Endothelial cell of hepatic sinusoid (primary cell): Measurements from ENCODE around the gene PUSL1.

Source experiments
- in situ Hi-C: cut with HindIII; loops from 2 replicates; pipeline ENCODE4 v1.10.0; 2017; ENCODE audit warnings: low sequenced_read_pairs

The PUSL1 gene

DNA sequence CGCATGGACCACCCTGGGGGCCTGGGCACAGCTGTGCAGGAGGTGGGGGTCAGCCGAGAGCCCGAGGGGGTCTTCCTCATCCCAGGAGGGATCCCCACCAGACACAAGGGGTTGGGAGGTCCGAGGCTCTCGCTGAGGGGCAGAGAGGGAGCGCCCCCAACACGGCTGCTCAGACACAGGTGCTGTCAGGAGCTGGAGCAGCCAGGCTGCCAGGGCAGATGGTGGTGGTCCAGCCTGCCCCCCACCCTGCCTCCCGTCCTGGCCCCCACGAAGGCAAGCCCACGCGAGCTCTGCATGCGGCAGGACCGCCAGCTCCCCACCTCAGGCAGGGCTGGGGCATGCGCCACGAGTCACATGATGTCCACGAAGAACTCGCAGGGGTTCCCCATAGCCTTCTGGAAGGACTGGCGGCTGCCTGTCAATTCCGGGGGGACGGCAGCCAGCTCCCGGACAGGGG is 27.4 kb downstream of the PUSL1 start:
- in situ Hi-C loops, result no loop called here

GRCh38 chr1:1336446-1336845 is 28.0 kb downstream of the PUSL1 start:
- in situ Hi-C loops, result no loop called here

- in situ Hi-C loops, result no loop called here
These were observed 28.8 kb downstream of the PUSL1 start for GRCh38 chr1:1336931-1337792.

GRCh38 chr1:1337793-1338147 is 29.4 kb downstream of the PUSL1 start:
- in situ Hi-C loops, result no loop called here

- in situ Hi-C loops, result no loop called here
These were observed 29.9 kb downstream of the PUSL1 start for GRCh38 chr1:1338278-1338677.

GRCh38 chr1:1340185-1340584 is 31.8 kb downstream of the PUSL1 start:
- in situ Hi-C loops, result no loop called here

- in situ Hi-C loops, result no loop called here
These were observed 32.6 kb downstream of the PUSL1 start for GRCh38 chr1:1340791-1341548.

- in situ Hi-C loops, result no loop called here
These were observed 33.2 kb downstream of the PUSL1 start for GRCh38 chr1:1341549-1342021.

DNA sequence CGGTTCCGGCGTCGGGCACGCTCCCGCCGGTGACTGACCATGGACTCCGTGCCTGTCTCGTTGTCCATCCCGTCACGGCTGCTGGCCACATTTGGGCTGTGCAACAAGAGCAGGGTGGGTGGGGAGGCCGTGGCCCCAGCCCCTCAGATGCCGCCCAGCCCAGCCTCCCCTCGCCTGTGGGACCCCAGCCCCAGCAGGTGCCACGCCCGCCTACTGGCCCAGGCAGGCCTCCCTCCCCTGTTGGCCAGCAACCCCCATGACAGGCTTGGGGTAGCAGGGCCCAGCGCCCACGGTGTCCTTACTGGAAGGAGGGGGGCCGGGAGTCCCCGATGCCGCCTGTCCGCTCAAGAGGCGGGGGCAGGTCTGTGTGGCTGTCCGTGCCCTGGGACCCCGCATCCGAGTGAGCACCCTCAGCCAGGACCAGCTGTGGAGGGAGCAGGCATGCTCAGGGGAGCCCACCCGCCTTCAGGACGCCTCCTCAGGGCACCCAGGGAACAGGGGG is 33.7 kb downstream of the PUSL1 start:
- in situ Hi-C loops, result no loop called here

GRCh38 chr1:1342584-1343115 is 34.3 kb downstream of the PUSL1 start:
- in situ Hi-C loops, result no loop called here

DNA sequence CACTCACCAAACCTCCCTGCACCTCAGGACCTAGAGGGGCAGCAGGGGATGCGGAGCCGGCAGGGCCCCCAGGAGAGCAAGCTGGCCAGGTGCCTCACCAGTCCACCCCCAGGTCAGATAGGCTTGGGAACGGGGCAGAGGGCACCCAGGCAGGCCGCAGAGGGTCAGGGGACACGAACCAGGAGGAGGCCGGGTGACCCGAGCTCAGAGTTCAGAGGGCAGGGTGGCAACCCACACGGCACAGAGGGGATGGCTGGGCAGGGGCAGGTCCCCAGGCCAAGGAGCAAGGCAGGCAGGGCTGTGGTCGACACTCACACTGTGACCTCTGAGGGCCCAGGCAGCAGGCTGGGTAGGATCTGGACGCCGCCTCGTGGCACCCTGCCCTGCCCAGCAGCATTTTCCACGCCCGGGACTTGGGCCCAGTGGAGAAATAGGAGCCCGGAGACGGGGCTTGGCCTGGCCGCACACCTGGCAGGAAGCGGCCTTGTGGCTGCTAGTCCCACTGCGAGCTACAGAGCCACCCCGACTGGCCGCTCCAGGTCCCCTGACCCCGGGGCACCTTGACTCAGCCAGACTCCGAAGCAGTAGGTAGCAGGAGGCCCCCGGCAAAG is 35.5 kb downstream of the PUSL1 start:
- in situ Hi-C loops, result no loop called here

DNA sequence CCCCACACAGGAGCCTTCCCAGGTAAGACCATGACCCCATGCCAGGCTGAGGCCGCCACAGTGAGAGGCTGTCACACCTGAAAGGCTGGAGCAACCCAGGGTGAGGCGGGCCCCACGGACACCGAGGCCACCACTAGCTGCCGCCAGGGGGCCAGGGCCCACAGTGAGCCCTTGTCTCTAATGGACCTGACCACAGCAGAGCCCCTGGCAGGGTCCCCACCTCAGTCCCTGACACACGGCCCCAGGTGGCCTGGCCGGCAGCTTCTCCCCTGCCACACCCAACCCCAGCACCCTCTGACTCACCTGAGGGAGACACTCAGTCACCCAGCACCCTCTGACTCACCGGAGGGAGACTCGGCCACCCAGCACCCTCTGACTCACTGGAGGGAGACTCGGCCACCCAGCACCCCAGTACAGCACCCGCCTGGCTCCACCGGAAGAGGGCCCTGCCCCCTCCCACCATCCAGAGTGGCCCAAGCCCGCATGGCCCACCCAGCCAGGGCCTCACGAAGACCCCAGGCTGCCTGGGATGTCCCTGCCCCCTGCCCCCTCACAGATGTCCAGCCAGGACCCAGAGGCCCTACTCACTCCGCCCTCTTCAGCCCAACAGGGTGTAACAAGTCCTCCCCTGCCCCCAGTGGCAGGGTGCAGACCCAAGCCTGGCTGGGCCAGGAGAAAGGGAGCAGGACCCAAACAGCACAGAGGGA is 36.4 kb downstream of the PUSL1 start:
- in situ Hi-C loops, result no loop called here

GRCh38 chr1:1345384-1345783 is 37.0 kb downstream of the PUSL1 start:
- in situ Hi-C loops, result no loop called here

DNA sequence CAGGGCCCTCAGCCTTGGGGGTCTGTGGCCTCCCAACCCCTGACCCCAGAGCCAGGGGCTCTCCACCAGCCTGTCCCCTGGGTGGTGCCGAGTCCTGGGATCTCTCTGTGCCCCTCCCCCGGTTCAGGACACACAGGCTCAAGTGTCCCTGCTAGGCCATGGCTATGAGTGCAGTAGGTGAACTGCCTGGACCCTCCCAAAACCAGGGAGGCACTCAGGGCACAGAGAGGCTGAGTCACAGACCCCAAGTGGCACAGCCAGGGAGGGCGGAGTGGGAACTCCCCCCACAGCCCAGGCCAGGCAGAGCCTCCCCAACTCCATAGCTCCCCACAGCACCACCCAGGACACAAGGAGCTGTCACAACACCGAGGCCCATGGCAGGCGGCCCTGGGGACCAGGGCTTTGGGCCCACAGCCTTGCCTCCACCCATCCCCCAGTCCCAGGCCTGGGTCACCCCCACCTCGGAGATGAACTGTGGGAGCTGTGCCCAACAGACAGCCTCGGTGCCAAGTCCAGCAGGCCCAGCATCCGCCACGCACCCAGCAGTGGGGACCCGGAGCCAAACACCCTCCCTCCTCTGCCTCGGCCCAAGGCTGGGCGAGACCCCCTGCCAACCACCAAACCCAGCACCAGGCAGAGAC is 37.6 kb downstream of the PUSL1 start:
- in situ Hi-C loops, result no loop called here

GRCh38 chr1:1346501-1346890 is 38.1 kb downstream of the PUSL1 start:
- in situ Hi-C loops, result no loop called here

DNA sequence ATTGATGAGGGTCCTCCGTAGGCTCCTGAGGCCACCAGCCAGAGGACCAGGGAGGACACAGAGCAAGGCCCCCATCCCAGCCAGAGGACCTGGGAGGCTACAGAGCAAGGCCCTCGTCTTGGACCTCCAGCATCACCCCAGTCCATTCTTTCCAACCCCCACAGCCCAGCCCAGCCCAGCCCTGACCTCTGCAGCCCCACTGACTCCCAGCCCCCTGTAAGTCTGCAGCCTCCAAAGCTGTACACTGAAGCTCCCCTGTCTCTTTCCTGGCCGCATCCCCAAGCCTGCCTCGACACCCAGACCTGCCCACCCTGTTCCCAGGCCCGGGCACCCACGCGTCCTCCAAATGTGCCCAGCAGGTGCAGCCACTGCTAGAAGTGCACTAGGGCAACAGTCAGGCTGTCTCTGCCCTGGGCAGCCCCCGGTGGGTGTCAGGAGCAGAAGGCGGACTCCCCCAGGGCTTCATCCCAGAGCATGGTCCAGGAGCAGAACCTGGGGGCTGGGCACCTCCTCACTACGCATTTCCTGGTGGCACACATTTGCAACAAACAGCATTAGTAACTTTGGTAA is 38.7 kb downstream of the PUSL1 start:
- in situ Hi-C loops, result no loop called here

DNA sequence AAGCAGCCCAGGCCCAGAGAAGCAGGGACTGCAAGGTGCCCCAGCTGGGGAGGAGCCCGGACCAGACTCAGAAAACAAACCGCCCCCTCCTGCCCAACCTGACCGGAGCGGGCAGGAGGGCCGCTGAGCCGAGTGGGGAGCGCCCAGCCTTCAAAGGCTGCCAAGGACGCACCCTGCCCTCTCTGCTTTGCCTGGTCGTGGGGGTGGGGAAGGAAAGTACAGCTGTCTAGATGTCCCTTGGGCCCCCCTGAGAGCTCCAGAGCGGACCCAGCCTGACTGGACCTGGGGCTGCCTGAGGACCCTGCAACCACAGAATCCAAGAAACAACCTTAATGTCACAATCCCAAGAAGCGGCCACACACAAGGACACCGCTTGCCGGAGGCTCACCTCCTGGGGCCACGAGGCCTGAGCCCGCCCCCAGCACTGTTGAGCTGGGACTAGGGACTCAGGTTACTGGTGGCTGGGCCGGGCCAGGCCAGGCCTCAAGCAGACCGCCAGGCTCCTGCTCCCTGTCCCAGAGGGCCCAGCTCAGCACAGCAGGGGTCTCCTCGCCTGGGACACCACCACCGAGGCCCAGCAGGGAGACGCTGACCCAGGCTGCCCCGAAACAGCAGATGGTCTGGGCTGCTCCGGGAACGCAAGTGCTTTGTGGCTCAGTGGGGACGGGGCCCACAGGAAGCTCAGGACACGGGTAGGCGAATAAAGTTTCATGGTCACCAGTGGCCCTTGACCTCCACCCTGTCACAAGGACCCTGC is 39.4 kb downstream of the PUSL1 start:
- in situ Hi-C loops, result no loop called here

GRCh38 chr1:1348420-1349255 is 40.2 kb downstream of the PUSL1 start:
- in situ Hi-C loops, result no loop called here
